ENCODE measurements around the gene KCNE2.

- no peak for TF ChIP-seq CTCF (IDR thresholded peaks at IDR 0.05)
- no peak for TF ChIP-seq POLR2A (IDR thresholded peaks at IDR 0.05)
- no peak for TF ChIP-seq EP300 (IDR thresholded peaks at IDR 0.05)
- no peak for TF ChIP-seq POLR2AphosphoS5 (IDR thresholded peaks at IDR 0.05)
Observed at GRCh38 chr21:34330055-34330454, 33.8 kb upstream of the KCNE2 start.

All from upper lobe of left lung (tissue), 4 donors.